Inferior parietal cortex (tissue), 1 donor: ENCODE data around the gene SALL1.

ENCODE experiments used
- DNase-seq: peaks from one replicate; pipeline ENCODE4 v3.0.0-alpha.2; 2016; ENCODE audit errors: extremely low spot score

SALL1 gene

GRCh38 chr16:51111759-51112158 is 39.3 kb downstream of the SALL1 start:
- no peak for DNase-seq

GRCh38 chr16:51110700-51111157 is 40.3 kb downstream of the SALL1 start:
- DNase-seq: no peak

DNA sequence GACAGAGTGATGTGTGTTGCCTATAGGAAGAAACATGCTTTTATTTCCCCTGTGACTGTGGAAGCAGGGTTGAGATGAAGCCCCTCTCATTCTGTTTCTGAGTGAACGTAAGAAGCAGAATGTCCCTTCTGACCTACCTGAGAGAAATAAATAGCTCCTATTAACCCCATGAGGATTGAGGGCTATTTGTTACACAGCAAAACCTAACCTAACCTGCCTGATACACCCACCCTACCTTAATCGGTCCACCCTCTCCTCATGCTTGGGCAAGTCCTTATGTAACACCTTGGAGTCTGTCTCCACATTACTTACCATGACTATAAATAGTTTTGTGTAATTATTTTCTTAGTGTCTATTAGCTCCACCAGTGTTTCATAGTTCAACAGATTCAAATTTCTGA is 41.9 kb downstream of the SALL1 start:
- no peak for DNase-seq

DNA sequence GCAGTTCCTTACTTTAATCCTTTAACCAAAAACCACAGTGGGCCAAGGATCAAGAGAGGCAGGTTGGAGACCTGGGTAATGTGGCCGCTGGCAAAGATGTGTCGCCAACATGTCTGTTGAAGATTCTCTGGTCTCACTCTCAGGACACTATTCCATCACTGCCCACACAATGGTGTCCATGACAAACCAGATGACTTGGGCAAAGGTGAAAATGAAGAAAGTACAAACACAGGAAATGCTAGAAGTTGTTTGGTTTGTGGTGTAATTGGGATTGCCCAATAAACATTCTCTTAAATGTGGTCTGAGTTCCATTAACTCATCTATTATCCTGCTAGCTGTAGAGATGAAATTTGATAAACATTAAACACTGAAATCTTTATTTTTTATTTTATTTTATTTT is 43.3 kb downstream of the SALL1 start:
- no peak for DNase-seq

DNA sequence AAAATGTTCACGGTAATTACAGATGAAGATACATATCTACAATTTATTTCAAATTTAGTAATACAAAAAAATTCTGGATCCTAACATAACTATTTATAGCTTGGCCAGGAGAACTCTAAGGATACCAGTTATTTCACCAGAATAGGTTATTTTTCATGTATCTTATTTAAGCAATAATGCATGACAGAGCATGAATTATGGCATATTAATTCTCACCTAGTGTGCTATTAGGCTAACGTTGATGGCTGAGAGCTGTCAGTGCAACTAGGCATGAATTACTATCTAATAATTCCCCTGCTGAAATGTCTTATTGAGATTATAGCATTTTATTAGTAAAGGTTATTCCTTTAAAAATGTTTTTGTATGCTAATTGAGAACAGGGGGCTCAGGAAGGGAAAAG is 44.5 kb downstream of the SALL1 start:
- no peak for DNase-seq

DNA sequence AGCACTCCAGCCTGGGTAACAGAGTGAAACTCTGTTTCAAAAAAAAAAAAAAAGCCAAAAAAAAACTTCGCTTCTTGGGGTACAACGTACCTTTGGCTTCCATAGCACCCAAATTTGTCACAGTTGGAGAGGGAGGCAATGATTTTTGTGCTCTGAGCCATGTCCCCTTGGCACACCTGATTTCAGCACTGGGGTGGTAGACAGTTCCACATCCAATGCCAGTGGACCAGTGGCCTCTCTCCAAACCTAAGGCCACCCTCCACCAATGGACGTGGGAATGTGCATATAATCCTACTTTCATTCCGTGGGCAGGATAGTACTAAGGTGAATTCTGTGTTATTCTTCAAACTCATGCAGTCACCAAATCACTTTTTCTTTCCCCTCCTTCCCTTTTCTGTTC is 47.5 kb downstream of the SALL1 start:
- no peak for DNase-seq

DNA sequence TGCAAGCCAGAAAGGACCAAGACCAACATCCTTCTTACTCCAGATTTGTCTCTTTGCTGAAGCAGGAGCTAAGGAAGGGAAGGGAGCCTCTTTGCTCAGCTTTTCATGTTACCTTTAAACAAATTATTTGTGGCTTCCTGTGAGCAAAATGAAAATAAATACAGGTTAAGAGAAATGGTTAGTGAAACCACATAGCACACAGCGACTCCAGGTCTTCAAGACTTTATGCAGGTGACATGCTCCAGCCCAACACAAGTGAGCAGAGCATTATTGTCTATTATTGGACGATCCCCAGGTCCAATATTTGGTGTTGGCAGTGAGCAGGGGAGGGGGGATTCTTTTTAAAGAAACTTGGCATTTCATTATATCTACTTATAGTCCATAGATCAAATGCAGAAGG is 53.3 kb downstream of the SALL1 start:
- no peak for DNase-seq

GRCh38 chr16:51095890-51096626 is 55.0 kb downstream of the SALL1 start:
- DNase-seq: no peak

DNA sequence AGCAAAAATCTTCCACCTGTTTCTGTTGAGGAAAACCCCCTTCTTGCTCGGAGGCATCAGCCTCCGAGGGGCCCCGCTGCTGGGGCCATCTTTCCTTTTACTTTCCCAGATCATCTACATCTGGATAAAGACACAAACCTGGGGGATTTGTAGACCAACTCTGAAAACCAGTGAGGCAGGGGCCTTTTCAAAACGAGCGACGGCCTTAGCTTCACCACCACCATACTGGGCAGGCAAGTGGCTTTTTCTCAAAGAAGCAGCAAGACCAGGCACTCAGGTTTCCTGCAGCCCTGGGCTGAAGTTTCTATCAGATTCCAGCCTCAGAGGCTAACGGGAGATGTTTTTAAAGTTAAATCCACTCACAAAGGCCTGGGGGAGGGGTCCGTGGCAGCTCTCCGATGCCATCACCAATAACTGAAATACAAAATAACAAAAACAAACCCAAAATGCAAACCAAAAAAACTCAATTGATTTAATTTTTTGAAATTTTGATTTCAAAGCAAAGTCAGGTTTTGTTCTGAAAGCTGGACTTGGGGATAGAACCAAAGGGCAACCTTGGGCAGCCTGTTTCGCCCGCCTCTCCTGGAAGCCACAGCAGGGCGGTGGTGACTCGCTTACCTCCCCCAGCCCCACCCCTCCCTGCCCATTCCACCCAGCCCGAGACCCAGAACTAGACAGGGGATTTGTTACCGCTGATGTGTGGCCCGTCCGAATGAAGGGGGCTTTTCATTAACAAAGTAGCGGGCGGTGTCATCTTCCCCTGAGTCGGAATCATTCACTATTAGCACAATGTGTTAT is 55.8 kb downstream of the SALL1 start:
- no peak for DNase-seq

GRCh38 chr16:51093726-51094280 is 57.3 kb downstream of the SALL1 start:
- no peak for DNase-seq
